HCT116 (cell line): ENCODE measurements around the gene DOC2A. TPM values are rescaled to one million over a fixed set of nuclear protein-coding genes. Genes with fewer than 3 reads are reported as not detected.

Experiments
- ATAC-seq: fragments of 200-7000 bp; cut with Tn5 transposase; 2 replicates; pipeline ENCODE4 v1.9.1; 2020; ENCODE audit warnings: mild to moderate bottlenecking, moderate library complexity
- BruUV-seq: library from RNA; stranded (reverse); fragments of 400-500 nt; replicated peaks from 2 replicates; lab custom pipeline; 2021; lab: Mats Ljungman, UMichigan
- CTCF ChIA-PET: fragments of 300-600 bp; sonication (Branson Sonifier 250); formaldehyde crosslinking; loops from one replicate; lab custom pipeline; 2021; ENCODE audit warnings: antibody characterized with exemption; lab: Charles Lee
- POLR2A ChIA-PET: fragments of 300-600, 350-600 bp; sonication (Branson Sonifier 250); formaldehyde crosslinking; loops from one replicate; lab custom pipeline; 2021; ENCODE audit warnings: antibody characterized with exemption; lab: Charles Lee
- RAD21 ChIA-PET, 2 experiments: fragments of 300-600 bp; sonication (Branson Sonifier 250); formaldehyde crosslinking; loops; one replicate each; lab custom pipeline; 2023; ENCODE audit warnings: low total read pairs in 2 of 2; ENCODE audit not compliant: uncharacterized antibody in 2 of 2, unreplicated experiment in 2 of 2, low non-redundant PET in 1 of 2; lab: Charles Lee
- DNase-seq: peaks from one replicate; pipeline ENCODE4 v3.0.0-alpha.2; 2010; ENCODE audit warnings: low read depth, low spot score
- H2AFZ ChIP-seq: fragments of 200-600 bp; shearing (Covaris generic), sonication (generic); 2 replicates; pipeline ENCODE4 v1.6.1; 2017; ENCODE audit warnings: low read depth, mixed run types, mixed read lengths, antibody characterized with exemption, low read length; ENCODE audit not compliant: poor library complexity, severe bottlenecking
- H3K27ac ChIP-seq: 2 replicates; pipeline ENCODE4 v1.5.1; 2012; ENCODE audit warnings: low read depth, low read length
- H3K27me3 ChIP-seq: fragments of 200-600 bp; sonication (generic); 2 replicates; pipeline ENCODE4 v1.6.1; 2016; ENCODE audit warnings: mixed run types, low read length, mixed read lengths; ENCODE audit not compliant: insufficient read depth
- H3K36me3 ChIP-seq, 2 experiments: fragments of 200-500 bp in 1 of 2; fragments of 200-600 bp in 1 of 2; sonication (Bioruptor generic) in 1 of 2; sonication (generic) in 1 of 2; 2 replicates each; pipeline versions ENCODE4 v1.5.1 to v1.6.1; 2014 to 2016; ENCODE audit warnings: low read length in 2 of 2, inconsistent platforms in 1 of 2, mixed read lengths in 1 of 2, mixed run types in 1 of 2; ENCODE audit not compliant: insufficient read depth in 2 of 2, control insufficient read depth in 1 of 2
- H3K4me1 ChIP-seq, 2 experiments: fragments of 200-600 bp in 1 of 2; sonication (generic) in 1 of 2; 2 replicates each; pipeline versions ENCODE4 v1.5.1 to v1.6.1; 2012 to 2017; ENCODE audit warnings: low read length in 2 of 2, inconsistent platforms in 1 of 2, mild to moderate bottlenecking in 1 of 2, mixed read lengths in 1 of 2, mixed run types in 1 of 2, moderate library complexity in 1 of 2; ENCODE audit not compliant: insufficient read depth in 2 of 2, control insufficient read depth in 1 of 2
- H3K4me2 ChIP-seq: fragments of 200-600 bp; sonication (generic); 2 replicates; pipeline ENCODE4 v1.6.1; 2017; ENCODE audit warnings: mixed run types, low read length, mixed read lengths
- H3K4me3 ChIP-seq, 2 experiments: fragments of 200-600 bp in 1 of 2; sonication (generic) in 1 of 2; replicated peaks in 1 of 2; 2 replicates each; pipeline ENCODE4 v1.5.1; 2011 to 2016; ENCODE audit warnings: low read length in 2 of 2, control low read depth in 1 of 2, low read depth in 1 of 2, mild to moderate bottlenecking in 1 of 2, mixed read lengths in 1 of 2, mixed run types in 1 of 2
- H3K79me2 ChIP-seq: fragments of 200-600 bp; sonication (generic); 2 replicates; pipeline ENCODE4 v1.6.1; 2017; ENCODE audit warnings: mild to moderate bottlenecking, mixed run types, low read length, moderate library complexity, mixed read lengths; ENCODE audit not compliant: insufficient read depth
- H3K9ac ChIP-seq: fragments of 200-600 bp; sonication (generic); 2 replicates; pipeline ENCODE4 v1.6.1; 2016; ENCODE audit warnings: low read length, mixed read lengths
- H3K9me2 ChIP-seq: fragments of 200-600 bp; sonication (generic), shearing (Covaris generic); 2 replicates; pipeline ENCODE4 v1.6.1; 2017; ENCODE audit warnings: mixed run types, mild to moderate bottlenecking, moderate library complexity; ENCODE audit not compliant: insufficient read depth
- H3K9me3 ChIP-seq, 2 experiments: fragments of 200-500 bp in 1 of 2; fragments of 200-600 bp in 1 of 2; sonication (Bioruptor generic) in 1 of 2; sonication (generic) in 1 of 2; 2 replicates each; pipeline ENCODE4 v1.6.1; 2014 to 2017; ENCODE audit warnings: low read length in 2 of 2, mixed read lengths in 2 of 2, inconsistent platforms in 1 of 2, low read depth in 1 of 2, mild to moderate bottlenecking in 1 of 2, mixed run types in 1 of 2, moderate library complexity in 1 of 2; ENCODE audit not compliant: control insufficient read depth in 1 of 2, insufficient read depth in 1 of 2
- H4K20me1 ChIP-seq: fragments of 200-600 bp; sonication (generic), shearing (Covaris generic); 2 replicates; pipeline ENCODE4 v1.6.1; 2017; ENCODE audit warnings: mixed run types, mild to moderate bottlenecking, moderate library complexity; ENCODE audit not compliant: insufficient read depth
- CBX3 ChIP-seq: IDR thresholded peaks from 2 replicates; pipeline ENCODE4 v1.6.1; 2012; ENCODE audit warnings: low read depth
- CTCF ChIP-seq, 3 experiments: fragments of 200-600 bp in 1 of 3; sonication (generic) in 1 of 3; IDR thresholded peaks in 2 of 3; conservative IDR thresholded peaks in 1 of 3; 2 replicates each; pipeline ENCODE4 v1.5.1; 2012 to 2017; ENCODE audit warnings: low read depth in 2 of 3, low read length in 2 of 3, antibody characterized with exemption in 1 of 3, borderline replicate concordance in 1 of 3, control low read depth in 1 of 3, mild to moderate bottlenecking in 1 of 3, mixed read lengths in 1 of 3, mixed run types in 1 of 3, moderate library complexity in 1 of 3; ENCODE audit not compliant: insufficient read depth in 1 of 3
- ELF1 ChIP-seq: IDR thresholded peaks from 2 replicates; pipeline ENCODE4 v1.6.1; 2012; ENCODE audit warnings: low read depth, borderline replicate concordance
- EZH2 ChIP-seq: fragments of 200-600 bp; sonication (generic); IDR thresholded peaks from 2 replicates; pipeline ENCODE4 v1.6.1; 2017; ENCODE audit warnings: antibody characterized with exemption, mixed run types
- EZH2phosphoT487 ChIP-seq: fragments of 200-600 bp; IDR thresholded peaks from 2 replicates; pipeline ENCODE4 v1.6.1; 2018; ENCODE audit warnings: antibody characterized with exemption, borderline replicate concordance
- FOSL1 ChIP-seq: IDR thresholded peaks from 2 replicates; pipeline ENCODE4 v1.6.1; 2012; ENCODE audit warnings: low read depth
- JUND ChIP-seq: IDR thresholded peaks from 2 replicates; pipeline ENCODE4 v1.6.1; 2012
- RAD21 ChIP-seq: IDR thresholded peaks from 2 replicates; pipeline ENCODE4 v1.6.1; 2012; ENCODE audit warnings: low read depth, mild to moderate bottlenecking
- SIN3A ChIP-seq: IDR thresholded peaks from 2 replicates; pipeline ENCODE4 v1.6.1; 2012; ENCODE audit warnings: low read depth
- SRF ChIP-seq: IDR thresholded peaks from 2 replicates; pipeline ENCODE4 v1.6.1; 2012; ENCODE audit warnings: low read depth
- YY1 ChIP-seq: IDR thresholded peaks from 2 replicates; pipeline ENCODE4 v1.6.1; 2011; ENCODE audit warnings: low read length, low read depth, moderate library complexity, mild to moderate bottlenecking; ENCODE audit not compliant: insufficient replicate concordance; ENCODE audit errors: extremely low read depth
- ZFX ChIP-seq: fragments of 450-650 bp; IDR thresholded peaks from 2 replicates; pipeline ENCODE4 v1.6.1; 2017
- intact Hi-C: fragments of 100-400 bp; cut with micrococcal nuclease; formaldehyde crosslinking; loops from 2 replicates; pipeline ENCODE4 v1.10.0; 2022
- total RNA-seq: library from RNA; stranded (reverse); gene quantifications from one replicate; pipeline ENCODE4 v1.2.1, GENCODE V29; 2021; ENCODE audit not compliant: unreplicated experiment

DOC2A gene
- total RNA-seq, 1 experiment from 2014 or later: 17.3 TPM

GRCh38 chr16:29989111-29989858 lies 21.5 kb downstream of the DOC2A start:
- Histone ChIP-seq H3K36me3 (peaks cover 39% of the 10 kb centered on the region in 2 experiments), H3K79me2 (no peaks in the 10 kb centered on the region), H3K4me1 (peaks cover 2 to 6% of the 10 kb centered on the region in 2 experiments), H3K9me2 (no peaks in the 10 kb centered on the region), H3K9ac (no peak overlapping the region), H3K27ac (peak overlapping the region; percentile 11; the same call in 1 of the 2 replicates), H3K27me3 (no peaks in the 10 kb centered on the region), H4K20me1 (no peaks in the 10 kb centered on the region), H3K4me3 (no peak overlapping the region), H3K9me3 (no peaks in the 10 kb centered on the region), H3K4me2 (no peak overlapping the region), H2AFZ (no peak overlapping the region)
- TF ChIP-seq CBX3 (no peak), ZFX (no peak), ELF1 (no peak), SIN3A (no peak), RAD21 (no peak), JUND (no peak), FOSL1 (no peak), EZH2phosphoT487 (no peak), SRF (no peak), YY1 (no peak), CTCF (IDR thresholded peaks at IDR 0.05 in 2 of 3, conservative IDR thresholded peaks at IDR 0.05 in 1 of 3; ENCODE audit: borderline replicate concordance in 1 of 3, insufficient read depth in 1 of 3, low read depth in 2 of 3, low read length in 2 of 3) (no peak), EZH2 (no peak)
- CTCF ChIA-PET: no interaction called here
- RAD21 ChIA-PET: no interaction called here
- POLR2A ChIA-PET: interaction anchor here (0.6 kb wide), 1 partner anchor 44 kb away, joined by 3 read pairs; no protein-coding TSS in a partner anchor
- ATAC-seq: no peak
- BruUV-seq: no TSS peak
- no peak for DNase-seq
- intact Hi-C loops: no loop called here
